ENCODE measurements around the gene CCNG2.

DNA sequence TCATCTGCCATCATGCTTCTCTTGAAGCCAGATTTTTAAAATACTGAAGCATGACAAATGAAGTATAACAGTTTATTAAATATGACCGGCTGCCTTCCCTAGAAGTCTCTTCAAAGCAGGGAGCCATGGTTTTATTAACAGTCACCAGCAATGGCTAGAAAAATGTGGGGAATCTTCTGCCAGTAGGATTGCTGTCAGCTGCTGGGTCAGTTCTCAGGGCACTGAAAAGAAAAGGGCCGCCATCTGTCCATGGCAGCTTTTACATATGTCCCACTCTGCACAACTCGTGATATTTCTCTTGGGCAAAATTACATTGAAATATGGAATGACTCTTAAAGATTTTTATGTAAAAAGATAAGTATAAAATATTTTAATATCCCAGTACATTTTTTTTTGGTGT is 2.8 kb downstream of the CCNG2 start:
- TF ChIP-seq POLR2A (IDR thresholded peaks at IDR 0.05; ENCODE audit: low read depth, low read length), result no peak
- TF ChIP-seq, protein P1, sequence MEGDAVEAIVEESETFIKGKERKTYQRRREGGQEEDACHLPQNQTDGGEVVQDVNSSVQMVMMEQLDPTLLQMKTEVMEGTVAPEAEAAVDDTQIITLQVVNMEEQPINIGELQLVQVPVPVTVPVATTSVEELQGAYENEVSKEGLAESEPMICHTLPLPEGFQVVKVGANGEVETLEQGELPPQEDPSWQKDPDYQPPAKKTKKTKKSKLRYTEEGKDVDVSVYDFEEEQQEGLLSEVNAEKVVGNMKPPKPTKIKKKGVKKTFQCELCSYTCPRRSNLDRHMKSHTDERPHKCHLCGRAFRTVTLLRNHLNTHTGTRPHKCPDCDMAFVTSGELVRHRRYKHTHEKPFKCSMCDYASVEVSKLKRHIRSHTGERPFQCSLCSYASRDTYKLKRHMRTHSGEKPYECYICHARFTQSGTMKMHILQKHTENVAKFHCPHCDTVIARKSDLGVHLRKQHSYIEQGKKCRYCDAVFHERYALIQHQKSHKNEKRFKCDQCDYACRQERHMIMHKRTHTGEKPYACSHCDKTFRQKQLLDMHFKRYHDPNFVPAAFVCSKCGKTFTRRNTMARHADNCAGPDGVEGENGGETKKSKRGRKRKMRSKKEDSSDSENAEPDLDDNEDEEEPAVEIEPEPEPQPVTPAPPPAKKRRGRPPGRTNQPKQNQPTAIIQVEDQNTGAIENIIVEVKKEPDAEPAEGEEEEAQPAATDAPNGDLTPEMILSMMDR (conservative IDR thresholded peaks at IDR 0.05; ENCODE audit: low read depth, low read length), result no peak

All from IMR-90 (cell line).